Measurements from ENCODE around the gene HTR4. TPM values are rescaled to one million over a fixed set of nuclear protein-coding genes. Genes with fewer than 3 reads are reported as not detected.

HTR4 gene
- total RNA-seq, 4 donors from 2014 or later, result 0.21 TPM; not detected in 3

DNA sequence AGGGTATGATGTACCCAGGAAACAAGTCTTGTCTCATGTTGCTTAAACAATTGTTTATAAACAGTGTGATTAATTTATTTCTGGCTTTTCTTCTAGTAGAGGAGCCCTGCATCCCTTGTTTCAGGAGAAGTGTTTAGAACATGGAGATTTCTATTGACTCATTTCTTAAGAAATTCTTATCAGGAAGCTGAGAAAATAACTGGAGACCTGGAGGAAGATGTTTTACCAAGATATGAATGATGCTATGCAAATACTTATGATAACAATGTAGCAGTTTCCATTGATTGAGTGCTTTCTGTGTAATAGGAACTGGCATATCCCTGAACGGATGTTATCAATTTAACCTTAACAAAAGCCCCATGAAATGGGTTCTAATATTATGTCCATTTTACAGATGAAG is 162.0 kb downstream of the HTR4 start:
- Histone ChIP-seq H3K4me3 (no peak overlapping the region), H3K27me3 (no peaks in the 10 kb centered on the region)
- 86 to 91% methylated on average over 1 of the region's 1 CpG for WGBS, 2 donors

GRCh38 chr5:148491793-148492184 is 162.5 kb downstream of the HTR4 start:
- no peak overlapping the region for H3K4me3 ChIP-seq
- no peaks in the 10 kb centered on the region for H3K36me3 ChIP-seq
- H3K27me3 ChIP-seq, result no peaks in the 10 kb centered on the region
- no peak for DNase-seq (ENCODE audit: low spot score in 2 of 2)
- H3K9me3 ChIP-seq, result no peaks in the 10 kb centered on the region
- H3K4me1 ChIP-seq, result no peaks in the 10 kb centered on the region
- 45 to 52% methylated on average over 6 of the region's 6 CpGs for WGBS, 2 donors
- TF ChIP-seq POLR2A (IDR thresholded peaks at IDR 0.05), result no peak
- TF ChIP-seq, protein P1, sequence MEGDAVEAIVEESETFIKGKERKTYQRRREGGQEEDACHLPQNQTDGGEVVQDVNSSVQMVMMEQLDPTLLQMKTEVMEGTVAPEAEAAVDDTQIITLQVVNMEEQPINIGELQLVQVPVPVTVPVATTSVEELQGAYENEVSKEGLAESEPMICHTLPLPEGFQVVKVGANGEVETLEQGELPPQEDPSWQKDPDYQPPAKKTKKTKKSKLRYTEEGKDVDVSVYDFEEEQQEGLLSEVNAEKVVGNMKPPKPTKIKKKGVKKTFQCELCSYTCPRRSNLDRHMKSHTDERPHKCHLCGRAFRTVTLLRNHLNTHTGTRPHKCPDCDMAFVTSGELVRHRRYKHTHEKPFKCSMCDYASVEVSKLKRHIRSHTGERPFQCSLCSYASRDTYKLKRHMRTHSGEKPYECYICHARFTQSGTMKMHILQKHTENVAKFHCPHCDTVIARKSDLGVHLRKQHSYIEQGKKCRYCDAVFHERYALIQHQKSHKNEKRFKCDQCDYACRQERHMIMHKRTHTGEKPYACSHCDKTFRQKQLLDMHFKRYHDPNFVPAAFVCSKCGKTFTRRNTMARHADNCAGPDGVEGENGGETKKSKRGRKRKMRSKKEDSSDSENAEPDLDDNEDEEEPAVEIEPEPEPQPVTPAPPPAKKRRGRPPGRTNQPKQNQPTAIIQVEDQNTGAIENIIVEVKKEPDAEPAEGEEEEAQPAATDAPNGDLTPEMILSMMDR (IDR thresholded peaks at IDR 0.05), result no peak
- no peak for TF ChIP-seq EP300 (IDR thresholded peaks at IDR 0.05)
- no peak overlapping the region for H3K27ac ChIP-seq

More for the DNA sequence above, 162.0 kb downstream of the HTR4 start:
- Histone ChIP-seq H3K4me1 (no peaks in the 10 kb centered on the region), H3K9me3 (no peaks in the 10 kb centered on the region), H3K36me3 (no peaks in the 10 kb centered on the region), H3K27ac (no peak overlapping the region)
- TF ChIP-seq, protein P1 (IDR thresholded peaks at IDR 0.05), result no peak
- TF ChIP-seq POLR2A (IDR thresholded peaks at IDR 0.05), result no peak
- no peak for TF ChIP-seq EP300 (IDR thresholded peaks at IDR 0.05)
- no peak for DNase-seq (ENCODE audit: low spot score in 2 of 2)

DNA sequence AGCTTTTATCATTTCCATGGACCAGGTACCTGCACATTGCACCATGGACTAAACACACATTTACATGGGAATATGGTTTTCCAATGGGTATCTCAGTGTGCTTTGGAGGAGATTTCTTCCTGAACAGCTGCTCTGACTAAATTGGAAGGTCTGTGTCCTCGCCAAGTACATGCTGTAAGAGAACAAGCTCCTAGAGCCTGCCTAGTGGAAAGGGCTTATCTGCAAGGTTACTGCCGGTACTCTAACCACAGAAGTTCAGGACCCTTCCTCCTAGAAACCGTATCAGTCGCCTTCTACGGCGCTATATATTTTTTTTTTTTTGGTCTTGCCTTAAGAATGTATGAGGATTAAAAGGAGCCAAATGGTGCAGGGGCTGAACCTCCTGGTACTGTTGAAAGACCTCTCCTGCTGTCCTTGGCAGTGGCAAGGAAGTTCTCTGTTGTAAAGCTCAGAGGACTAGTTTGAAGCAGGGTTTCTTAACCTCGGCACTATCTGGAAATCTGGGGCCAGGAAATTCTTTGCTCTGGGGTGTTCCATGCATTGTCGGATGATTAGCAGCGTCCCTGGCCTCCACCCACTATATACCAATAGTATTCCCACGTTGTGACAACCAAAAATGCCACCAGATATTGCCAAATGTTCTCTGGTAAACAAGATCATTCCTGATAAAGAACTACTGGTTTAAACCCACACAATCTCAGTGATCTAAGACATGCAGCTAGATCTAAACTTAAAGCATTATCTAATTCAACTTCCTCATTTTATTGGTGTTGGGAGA is 163.1 kb downstream of the HTR4 start:
- Histone ChIP-seq H3K27me3 (no peaks in the 10 kb centered on the region), H3K9me3 (no peaks in the 10 kb centered on the region), H3K36me3 (no peaks in the 10 kb centered on the region), H3K4me1 (no peaks in the 10 kb centered on the region), H3K4me3 (no peak overlapping the region), H3K27ac (no peak overlapping the region)
- 46% methylated on average over 10 of the region's 10 CpGs for WGBS, 2 donors
- TF ChIP-seq EP300 (IDR thresholded peaks at IDR 0.05) (no peak), POLR2A (IDR thresholded peaks at IDR 0.05) (no peak)
- TF ChIP-seq, protein P1 (IDR thresholded peaks at IDR 0.05), result no peak
- no peak for DNase-seq (ENCODE audit: low spot score in 2 of 2)

- no peak for DNase-seq (ENCODE audit: low spot score in 2 of 2)
- TF ChIP-seq EP300 (IDR thresholded peaks at IDR 0.05), result no peak
- TF ChIP-seq, protein P1 (IDR thresholded peaks at IDR 0.05), result no peak
- TF ChIP-seq POLR2A (IDR thresholded peaks at IDR 0.05), result no peak
- Histone ChIP-seq H3K9me3 (no peaks in the 10 kb centered on the region), H3K27me3 (no peaks in the 10 kb centered on the region), H3K4me3 (no peak overlapping the region), H3K36me3 (no peaks in the 10 kb centered on the region), H3K27ac (no peak overlapping the region), H3K4me1 (no peaks in the 10 kb centered on the region)
- 78 to 84% methylated on average over 2 of the region's 2 CpGs for WGBS, 2 donors
Measured at GRCh38 chr5:148488757-148489156, 165.6 kb downstream of the HTR4 start.

DNA sequence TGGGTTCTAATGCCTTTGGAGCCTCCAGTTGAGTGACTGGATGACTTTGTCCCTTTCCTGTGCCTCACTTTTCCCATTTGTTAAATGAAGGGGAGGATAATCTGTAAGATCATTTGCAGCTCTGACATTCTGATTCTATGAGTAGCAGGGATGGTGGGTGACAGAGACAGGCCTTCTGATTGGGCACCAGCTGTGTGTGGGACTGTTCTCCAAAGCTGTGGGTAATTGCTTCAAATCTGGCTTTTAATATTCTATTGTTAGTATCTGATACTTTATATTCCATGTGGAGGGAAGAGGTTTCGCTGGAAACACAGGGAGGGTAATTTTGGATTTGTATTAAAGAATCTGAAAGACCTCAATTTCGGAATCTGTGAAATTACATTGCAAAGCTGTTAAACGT is 167.9 kb downstream of the HTR4 start:
- Histone ChIP-seq H3K4me1 (no peaks in the 10 kb centered on the region), H3K9me3 (no peaks in the 10 kb centered on the region), H3K36me3 (no peaks in the 10 kb centered on the region), H3K27ac (no peak overlapping the region), H3K27me3 (peaks cover 0 to 3% of the 10 kb centered on the region in 2 donors), H3K4me3 (no peak overlapping the region)
- 82 to 85% methylated on average over 3 of the region's 3 CpGs for WGBS, 2 donors
- TF ChIP-seq, protein P1 (IDR thresholded peaks at IDR 0.05), result no peak
- no peak for TF ChIP-seq POLR2A (IDR thresholded peaks at IDR 0.05)
- no peak for TF ChIP-seq EP300 (IDR thresholded peaks at IDR 0.05)
- DNase-seq (ENCODE audit: low spot score in 2 of 2), result no peak

Data from tibial nerve (tissue), 4 donors.